PC-3 (cell line): ENCODE measurements around the gene OR4S2. TPM values are rescaled to one million over a fixed set of nuclear protein-coding genes. Genes with fewer than 3 reads are reported as not detected.

ENCODE experiments used
- ATAC-seq: fragments of 200-7000 bp; cut with Tn5 transposase; 2 replicates; pipeline ENCODE4 v1.9.1; 2020; ENCODE audit warnings: mild to moderate bottlenecking, moderate library complexity
- BruUV-seq: library from RNA; stranded (reverse); fragments of 400-500 nt; replicated peaks from 2 replicates; lab custom pipeline; 2021; lab: Mats Ljungman, UMichigan
- CTCF ChIA-PET: fragments of 300-600 bp; sonication (Branson Sonifier 250); formaldehyde crosslinking; loops from one replicate; lab custom pipeline; 2022; ENCODE audit warnings: antibody characterized with exemption; lab: Charles Lee
- POLR2A ChIA-PET: fragments of 300-600 bp; sonication (Branson Sonifier 250); formaldehyde crosslinking; loops from one replicate; lab custom pipeline; 2022; ENCODE audit warnings: antibody characterized with exemption; ENCODE audit not compliant: unreplicated experiment; lab: Charles Lee
- DNase-seq: peaks from one replicate; pipeline ENCODE4 v3.0.0-alpha.2; 2015
- H2AFZ ChIP-seq: fragments of 300-600 bp; sonication (generic); 2 replicates; pipeline ENCODE4 v1.6.0; 2016; ENCODE audit warnings: antibody characterized with exemption, low read length
- H3F3A ChIP-seq: fragments of 300-600 bp; sonication (generic); one replicate; pipeline ENCODE4 v1.6.0; 2017; ENCODE audit warnings: antibody characterized with exemption, low read length, control low read depth, mild to moderate bottlenecking; ENCODE audit not compliant: unreplicated experiment
- H3K27ac ChIP-seq: fragments of 300-600 bp; sonication (generic); 2 replicates; pipeline ENCODE4 v1.5.1; 2016; ENCODE audit warnings: mild to moderate bottlenecking, low read length
- H3K27me3 ChIP-seq: fragments of 300-600 bp; sonication (generic); 2 replicates; pipeline ENCODE4 v1.6.1; 2016; ENCODE audit warnings: low read length, mixed read lengths
- H3K36me3 ChIP-seq: fragments of 300-600 bp; sonication (generic); 2 replicates; pipeline ENCODE4 v1.6.1; 2016; ENCODE audit warnings: low read depth, mixed run types, low read length, mixed read lengths
- H3K4me1 ChIP-seq: fragments of 300-600 bp; sonication (generic); 2 replicates; pipeline ENCODE4 v1.5.1; 2016; ENCODE audit warnings: low read length; ENCODE audit not compliant: insufficient read depth
- H3K4me2 ChIP-seq: fragments of 300-600 bp; sonication (generic); 2 replicates; pipeline ENCODE4 v1.6.0; 2016; ENCODE audit warnings: low read length
- H3K4me3 ChIP-seq: fragments of 300-600 bp; sonication (generic); 2 replicates; pipeline ENCODE4 v1.5.1; 2016; ENCODE audit warnings: mild to moderate bottlenecking, low read length, mixed read lengths
- H3K79me2 ChIP-seq: fragments of 300-600 bp; sonication (generic); 2 replicates; pipeline ENCODE4 v1.6.1; 2017; ENCODE audit warnings: low read length, mixed read lengths
- H3K9ac ChIP-seq: fragments of 300-600 bp; sonication (generic); 2 replicates; pipeline ENCODE4 v1.6.0; 2016; ENCODE audit warnings: mild to moderate bottlenecking, low read length
- H3K9me2 ChIP-seq: fragments of 300-600 bp; sonication (generic); replicated peaks from 2 replicates; pipeline ENCODE4 v1.6.1; 2016; ENCODE audit warnings: mixed run types, low read length, mixed read lengths
- H3K9me3 ChIP-seq: fragments of 300-600 bp; sonication (generic); 2 replicates; pipeline ENCODE4 v1.6.1; 2016; ENCODE audit warnings: low read length, mixed read lengths
- H4K20me1 ChIP-seq: fragments of 300-600 bp; sonication (generic); 2 replicates; pipeline ENCODE4 v1.6.1; 2016; ENCODE audit warnings: low read length, mixed read lengths
- CTCF ChIP-seq: fragments of 300-600 bp; sonication (generic); conservative IDR thresholded peaks from 2 replicates; pipeline ENCODE4 v1.5.1; 2017; ENCODE audit warnings: antibody characterized with exemption, low read depth, mild to moderate bottlenecking, low read length
- EZH2 ChIP-seq: fragments of 300-600 bp; sonication (generic); IDR thresholded peaks from one replicate; pipeline ENCODE4 v1.6.1; 2017; ENCODE audit warnings: antibody characterized with exemption, mild to moderate bottlenecking, low read length; ENCODE audit not compliant: unreplicated experiment
- EZH2phosphoT487 ChIP-seq: fragments of 300-600 bp; sonication (generic); IDR thresholded peaks from 2 replicates; pipeline ENCODE4 v1.6.1; 2018; ENCODE audit warnings: mild to moderate bottlenecking, antibody characterized with exemption, low read length, borderline replicate concordance
- intact Hi-C: fragments of 100-400 bp; cut with micrococcal nuclease; formaldehyde crosslinking; loops from 2 replicates; pipeline ENCODE4 v1.9.0; 2023
- total RNA-seq: library from RNA; depleted of rRNA; stranded (reverse); fragments of >200 nt; gene quantifications from 2 replicates; pipeline ENCODE4 v1.2.3, GENCODE V29; 2014

Gene OR4S2
- total RNA-seq, 1 experiment from 2014 or later, result not detected

DNA sequence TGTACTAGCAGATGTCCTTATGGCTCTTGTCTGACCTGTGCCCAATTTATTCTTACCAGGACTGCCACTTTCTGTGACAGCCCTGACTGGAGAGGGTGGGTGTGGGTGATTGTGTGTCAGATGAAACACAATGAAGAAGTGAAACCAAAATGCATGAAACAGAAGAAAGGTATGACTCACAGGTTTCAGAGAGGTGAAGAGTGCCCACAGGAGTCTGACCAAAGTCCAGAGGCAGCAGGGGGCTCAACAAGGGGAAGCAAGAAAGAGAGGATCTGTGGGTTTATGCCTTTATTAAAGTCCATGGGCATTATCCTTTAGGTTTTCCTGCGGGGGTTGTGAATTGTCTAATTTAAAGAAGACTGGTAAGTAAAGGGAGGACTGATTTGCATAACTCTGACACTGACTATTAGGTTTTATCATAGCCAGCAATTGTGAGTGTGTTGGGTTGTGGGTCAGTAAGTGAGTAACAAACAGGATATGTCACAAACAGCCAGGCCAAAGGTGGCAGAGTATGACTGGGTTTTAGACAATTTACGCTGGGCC is 10.0 kb downstream of the OR4S2 start:
- CTCF ChIA-PET, result no interaction called here
- TF ChIP-seq EZH2phosphoT487, result no peak
- TF ChIP-seq CTCF, result no peak
- TF ChIP-seq EZH2, result no peak

GRCh38 chr11:55658608-55659007 is 10.5 kb downstream of the OR4S2 start:
- Histone ChIP-seq H3K4me2 (peak overlapping the region; percentile 61), H3F3A (no peaks in the 10 kb centered on the region), H2AFZ (peak overlapping the region; percentile 45; the same call in 1 of the 2 replicates), H3K27ac (peak overlapping the region; percentile 83), H4K20me1 (no peaks in the 10 kb centered on the region), H3K4me1 (peaks cover 25% of the 10 kb centered on the region), H3K79me2 (no peaks in the 10 kb centered on the region), H3K9me2 (no peaks in the 10 kb centered on the region), H3K36me3 (no peaks in the 10 kb centered on the region), H3K27me3 (no peaks in the 10 kb centered on the region), H3K4me3 (no peak overlapping the region), H3K9ac (peak overlapping the region; percentile 25; the same call in 1 of the 2 replicates), H3K9me3 (no peaks in the 10 kb centered on the region)
- POLR2A ChIA-PET, result no interaction called here
- TF ChIP-seq CTCF, result no peak
- TF ChIP-seq EZH2, result no peak
- no peak for TF ChIP-seq EZH2phosphoT487
- DNase-seq (no peak), ATAC-seq (no peak)
- no TSS peak for BruUV-seq
- CTCF ChIA-PET, result no interaction called here
- intact Hi-C loops, result no loop called here

More for the DNA sequence above, 10.0 kb downstream of the OR4S2 start:
- no TSS peak for BruUV-seq
- POLR2A ChIA-PET, result no interaction called here
- peaks cover 25% of the 10 kb centered on the region for H3K4me1 ChIP-seq
- peak overlapping the region; percentile 45; the same call in 1 of the 2 replicates for H2AFZ ChIP-seq
- H4K20me1 ChIP-seq, result no peaks in the 10 kb centered on the region
- no peaks in the 10 kb centered on the region for H3K27me3 ChIP-seq
- peak overlapping the region; percentile 35; the same call in 1 of the 2 replicates for H3K4me3 ChIP-seq
- no peaks in the 10 kb centered on the region for H3K79me2 ChIP-seq
- peak overlapping the region; percentile 61 for H3K4me2 ChIP-seq
- no peaks in the 10 kb centered on the region for H3K36me3 ChIP-seq
- H3K9me3 ChIP-seq, result no peaks in the 10 kb centered on the region
- no peaks in the 10 kb centered on the region for H3K9me2 ChIP-seq
- no peak; the same call in 1 of the 2 replicates for ATAC-seq
- intact Hi-C loops, result no loop called here
- peak overlapping the region; percentile 37 for H3K9ac ChIP-seq
- peak overlapping the region; percentile 83 for H3K27ac ChIP-seq
- DNase-seq, result peak; percentile 60
- no peaks in the 10 kb centered on the region for H3F3A ChIP-seq

DNA sequence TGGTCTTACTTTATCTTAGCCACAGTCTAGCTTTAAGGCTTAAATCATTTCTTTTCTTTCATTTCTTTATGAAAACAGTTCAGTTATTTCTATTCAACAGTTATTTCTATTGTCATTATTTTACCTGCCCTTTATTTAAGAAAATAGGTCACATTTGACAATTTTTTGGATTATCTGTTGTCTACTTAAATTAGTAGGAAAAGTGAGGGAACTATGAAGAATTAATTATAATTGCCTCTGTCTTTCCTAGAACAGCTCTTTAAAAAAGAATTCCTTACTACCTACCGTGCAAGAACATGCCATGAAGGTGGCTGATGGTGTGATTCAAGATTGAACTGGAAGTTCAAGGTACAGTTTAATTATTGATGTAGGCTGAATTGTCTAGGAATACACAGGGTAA is 13.8 kb downstream of the OR4S2 start, which contains the start of gene OR4C6:
Gene OR4C6, plus strand, starts transcription at position 301 of the 400 bp plus-strand sequence. CDS start 2,966 bp downstream, outside the sequence.
- Histone ChIP-seq H3K9me3 (no peaks in the 10 kb centered on the region), H3K27ac (no peak within 1 kb of the TSS), H3K4me1 (peaks cover 22% of the 10 kb centered on the region), H3K4me2 (no peak within 1 kb of the TSS), H3K9ac (no peak within 1 kb of the TSS), H3F3A (no peaks in the 10 kb centered on the region), H3K27me3 (no peaks in the 10 kb centered on the region), H3K4me3 (no peak within 1 kb of the TSS), H3K9me2 (no peaks in the 10 kb centered on the region), H3K36me3 (no peaks in the 10 kb centered on the region), H4K20me1 (no peaks in the 10 kb centered on the region), H3K79me2 (no peaks in the 10 kb centered on the region), H2AFZ (no peak within 1 kb of the TSS)
- intact Hi-C loops, result no loop called here
- ChIA-PET POLR2A (no interaction called here), CTCF (no interaction called here)
- TF ChIP-seq CTCF, result peak; percentile 20; the same call in 1 of the 2 replicates
- TF ChIP-seq EZH2, result no peak
- BruUV-seq, result no TSS peak
- ATAC-seq, result no peak
- no peak for DNase-seq
